ENCODE data around the gene TMEM222. TPM values are rescaled to one million over a fixed set of nuclear protein-coding genes. Genes with fewer than 3 reads are reported as not detected.

The TMEM222 gene
- total RNA-seq, 2 experiments from 2014 or later = 22.0 to 25.4 TPM

DNA sequence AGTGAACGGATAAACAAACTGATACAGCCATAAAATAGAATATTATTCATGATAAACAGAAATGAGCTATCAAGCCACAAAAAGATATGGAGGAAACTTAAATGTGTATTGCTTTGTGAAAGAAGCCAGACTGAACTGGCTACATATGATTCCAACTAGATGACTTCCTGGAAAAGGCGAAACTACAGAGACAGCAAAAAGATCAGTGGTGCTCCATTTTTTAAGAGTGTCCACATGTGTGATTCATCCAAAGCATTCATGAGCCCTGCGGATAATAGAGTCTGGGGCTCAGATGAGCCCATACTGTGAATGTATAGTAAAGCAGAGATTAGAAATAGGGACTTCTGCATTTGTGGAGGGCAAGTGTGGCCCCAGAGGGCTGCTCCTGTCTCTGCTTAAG is 7.8 kb upstream of the TMEM222 start:
- Mint-ChIP-seq H3K4me1 (ENCODE audit: low read depth) (no peaks in the 10 kb centered on the region), H3K27me3 (no peaks in the 10 kb centered on the region), H3K27ac (no peak overlapping the region), H3K4me3 (no peak overlapping the region), H3K36me3 (ENCODE audit: low read depth) (no peaks in the 10 kb centered on the region), H3K9me3 (no peaks in the 10 kb centered on the region)
- intact Hi-C loops (cut with micrococcal nuclease) = no loop called here
- ChIA-PET POLR2A (interaction anchor here (0.6 to 1.6 kb wide), 2 partner anchors 14 to 27 kb away, joined by 3 to 4 read pairs; no protein-coding TSS in a partner anchor), CTCF (interaction anchor here (1.0 to 4.0 kb wide), 6 partner anchors 13 to 292 kb away, joined by 3 to 28 read pairs (median 8); no protein-coding TSS in a partner anchor)
- TF ChIP-seq, protein P1, sequence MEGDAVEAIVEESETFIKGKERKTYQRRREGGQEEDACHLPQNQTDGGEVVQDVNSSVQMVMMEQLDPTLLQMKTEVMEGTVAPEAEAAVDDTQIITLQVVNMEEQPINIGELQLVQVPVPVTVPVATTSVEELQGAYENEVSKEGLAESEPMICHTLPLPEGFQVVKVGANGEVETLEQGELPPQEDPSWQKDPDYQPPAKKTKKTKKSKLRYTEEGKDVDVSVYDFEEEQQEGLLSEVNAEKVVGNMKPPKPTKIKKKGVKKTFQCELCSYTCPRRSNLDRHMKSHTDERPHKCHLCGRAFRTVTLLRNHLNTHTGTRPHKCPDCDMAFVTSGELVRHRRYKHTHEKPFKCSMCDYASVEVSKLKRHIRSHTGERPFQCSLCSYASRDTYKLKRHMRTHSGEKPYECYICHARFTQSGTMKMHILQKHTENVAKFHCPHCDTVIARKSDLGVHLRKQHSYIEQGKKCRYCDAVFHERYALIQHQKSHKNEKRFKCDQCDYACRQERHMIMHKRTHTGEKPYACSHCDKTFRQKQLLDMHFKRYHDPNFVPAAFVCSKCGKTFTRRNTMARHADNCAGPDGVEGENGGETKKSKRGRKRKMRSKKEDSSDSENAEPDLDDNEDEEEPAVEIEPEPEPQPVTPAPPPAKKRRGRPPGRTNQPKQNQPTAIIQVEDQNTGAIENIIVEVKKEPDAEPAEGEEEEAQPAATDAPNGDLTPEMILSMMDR (IDR thresholded peaks at IDR 0.05) = no peak
- DNase-seq = no peak
- ATAC-seq = no peak

- intact Hi-C loops (cut with micrococcal nuclease) = no loop called here
- POLR2A ChIA-PET = no interaction called here
- DNase-seq (no peak), ATAC-seq (no peak)
- H3K9me3 Mint-ChIP-seq = no peaks in the 10 kb centered on the region
- no peaks in the 10 kb centered on the region for H3K4me1 Mint-ChIP-seq (ENCODE audit: low read depth)
- H3K4me3 Mint-ChIP-seq = no peak overlapping the region
- no peaks in the 10 kb centered on the region for H3K27me3 Mint-ChIP-seq
- CTCF ChIA-PET = interaction anchor here (1.0 to 4.0 kb wide), 2 partner anchors 18 to 31 kb away, joined by 3 to 28 read pairs; no protein-coding TSS in a partner anchor
- no peak overlapping the region for H3K27ac Mint-ChIP-seq
- H3K36me3 Mint-ChIP-seq (ENCODE audit: low read depth) = no peaks in the 10 kb centered on the region
- TF ChIP-seq, protein P1 (IDR thresholded peaks at IDR 0.05) = no peak
Measured at GRCh38 chr1:27314737-27315136, 7.2 kb upstream of the TMEM222 start.

DNA sequence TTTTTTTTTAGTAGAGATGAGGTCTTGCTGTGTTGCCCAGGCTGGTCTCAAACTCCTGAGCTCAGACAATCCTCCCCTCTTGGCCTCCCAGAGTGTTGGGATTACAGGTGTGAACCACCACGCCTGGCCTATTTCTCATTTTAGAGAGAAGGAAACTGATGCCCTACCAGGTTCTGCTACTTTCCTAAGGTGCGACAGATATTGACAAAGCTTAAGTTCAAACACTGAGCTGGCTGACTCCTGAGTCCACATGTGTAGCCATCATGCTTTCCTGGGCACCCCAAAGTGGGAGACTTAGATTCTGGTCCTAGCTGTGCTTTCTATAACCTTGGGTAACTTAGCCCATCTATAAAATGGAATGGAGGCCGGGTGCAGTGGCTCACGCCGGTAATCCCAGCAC is 5.1 kb upstream of the TMEM222 start:
- H3K4me3 Mint-ChIP-seq = no peak overlapping the region
- no peaks in the 10 kb centered on the region for H3K27me3 Mint-ChIP-seq
- H3K9me3 Mint-ChIP-seq = no peaks in the 10 kb centered on the region
- intact Hi-C loops (cut with micrococcal nuclease) = no loop called here
- ChIA-PET CTCF (interaction anchor here (1.1 to 3.1 kb wide), 8 partner anchors 16 to 271 kb away, joined by 3 to 15 read pairs (median 6); no protein-coding TSS in a partner anchor), POLR2A (interaction anchor here (1.4 to 1.7 kb wide), 3 partner anchors 11 to 39 kb away, joined by 3 to 4 read pairs (median 3); no protein-coding TSS in a partner anchor)
- DNase-seq (no peak), ATAC-seq (no peak)
- H3K36me3 Mint-ChIP-seq (ENCODE audit: low read depth) = no peaks in the 10 kb centered on the region
- peaks cover 5% of the 10 kb centered on the region for H3K4me1 Mint-ChIP-seq (ENCODE audit: low read depth)
- H3K27ac Mint-ChIP-seq = no peak overlapping the region
- TF ChIP-seq, protein P1 (IDR thresholded peaks at IDR 0.05) = no peak

- intact Hi-C loops (cut with micrococcal nuclease) = no loop called here
- H3K4me3 Mint-ChIP-seq = no peak overlapping the region
- peaks cover 7% of the 10 kb centered on the region for H3K4me1 Mint-ChIP-seq (ENCODE audit: low read depth)
- H3K27me3 Mint-ChIP-seq = no peaks in the 10 kb centered on the region
- no peak overlapping the region for H3K27ac Mint-ChIP-seq
- TF ChIP-seq, protein P1 (IDR thresholded peaks at IDR 0.05) = no peak
- no peaks in the 10 kb centered on the region for H3K9me3 Mint-ChIP-seq
- DNase-seq = no peak
- no peak for ATAC-seq
- ChIA-PET POLR2A (no interaction called here), CTCF (interaction anchor here (0.8 to 3.1 kb wide), 6 partner anchors 9 to 72 kb away, joined by 3 to 15 read pairs (median 3); no protein-coding TSS in a partner anchor)
- H3K36me3 Mint-ChIP-seq (ENCODE audit: low read depth) = peaks cover 6% of the 10 kb centered on the region
Measured at GRCh38 chr1:27318136-27318535, 3.8 kb upstream of the TMEM222 start.

DNA sequence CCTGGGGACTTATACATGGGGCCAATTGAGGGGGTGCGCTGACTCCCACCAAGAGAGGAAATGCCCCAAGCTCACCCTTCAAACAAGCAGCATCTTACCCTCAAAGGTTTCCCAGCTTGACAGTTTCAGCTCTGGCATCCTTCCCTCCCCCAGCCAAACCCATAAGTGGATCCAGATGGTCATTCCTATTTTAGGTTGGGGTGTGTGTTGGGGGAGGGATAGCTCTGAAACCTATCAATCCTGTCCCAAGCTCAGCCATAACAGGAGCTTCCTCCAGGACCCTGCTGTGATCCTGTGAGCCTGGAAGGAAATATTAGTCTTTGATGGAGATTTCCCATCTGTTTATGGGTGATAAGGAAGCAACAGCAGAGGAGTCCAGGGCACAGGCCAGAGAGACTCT is 3.4 kb upstream of the TMEM222 start:
- H3K9me3 Mint-ChIP-seq = no peaks in the 10 kb centered on the region
- TF ChIP-seq, protein P1 (IDR thresholded peaks at IDR 0.05) = no peak
- no peaks in the 10 kb centered on the region for H3K27me3 Mint-ChIP-seq
- intact Hi-C loops (cut with micrococcal nuclease) = no loop called here
- peaks cover 6% of the 10 kb centered on the region for H3K36me3 Mint-ChIP-seq (ENCODE audit: low read depth)
- no peak overlapping the region for H3K27ac Mint-ChIP-seq
- DNase-seq = no peak
- ChIA-PET POLR2A (no interaction called here), CTCF (interaction anchor here (0.8 to 3.1 kb wide), 7 partner anchors 8 to 72 kb away, joined by 3 to 15 read pairs (median 3); partner anchors contain the start of gene MAP3K6)
- H3K4me1 Mint-ChIP-seq (ENCODE audit: low read depth) = peaks cover 11% of the 10 kb centered on the region
- no peak overlapping the region for H3K4me3 Mint-ChIP-seq
- no peak for ATAC-seq

All from activated CD8-positive, alpha-beta T cell treated with anti-CD3 and anti-CD28 coated beads for 36 hours (primary cell).